IMR-90 (cell line): Measurements from ENCODE around the gene CLEC3B. TPM values are rescaled to one million over a fixed set of nuclear protein-coding genes. Genes with fewer than 3 reads are reported as not detected.
A peak's percentile ranks its signal among the peaks of the same experiment; 100 is the strongest.

ENCODE experiments used
- CEBPB ChIP-seq: IDR thresholded peaks from 2 replicates; pipeline ENCODE4 v1.6.1; 2012; ENCODE audit warnings: low read depth, low read length, improper control_type of control experiment
- CTCF ChIP-seq: conservative IDR thresholded peaks from 2 replicates; pipeline ENCODE4 v1.5.1; 2012; ENCODE audit warnings: mild to moderate bottlenecking, low read depth, low read length, improper control_type of control experiment
- MAZ ChIP-seq: IDR thresholded peaks from 2 replicates; pipeline ENCODE4 v1.6.1; 2012; ENCODE audit warnings: low read depth, mild to moderate bottlenecking, low read length, improper control_type of control experiment, moderate library complexity, borderline replicate concordance
- microRNA-seq, 2 experiments: library from miRNA; stranded (forward) in 1 of 2; unstranded in 1 of 2; fragments of 10-50 nt in 1 of 2; fragments of <30 nt in 1 of 2; gene quantifications in 1 of 2; microRNA quantifications in 1 of 2; one replicate each; pipeline versions ENCODE3 to v1.1.0; 2013 to 2020; ENCODE audit not compliant: insufficient read depth in 1 of 2, insufficient read length in 1 of 2, unreplicated experiment in 1 of 2
- polyA plus RNA-seq, 3 experiments: library from polyadenylated mRNA; depleted of rRNA; stranded (reverse); fragments of >200 nt; gene quantifications; 2 replicates each; pipeline ENCODE4 v1.2.3, GENCODE V29; 2012; ENCODE audit warnings: low replicate concordance in 1 of 3
- small RNA-seq, 5 experiments: library from RNA; depleted of rRNA; stranded (forward); fragments of <200 nt; gene quantifications; one replicate each; pipeline ENCODE3, GENCODE V24; 2012
- total RNA-seq: library from RNA; depleted of rRNA; stranded (reverse); fragments of >200 nt; gene quantifications from 2 replicates; pipeline ENCODE4 v1.2.3, GENCODE V29; 2012; rRNA removed

The CLEC3B gene
- total and polyA plus RNA-seq, 2 of the 4 experiments (the other 2 are of a cell fraction), result 3.6 to 13.2 TPM

- TF ChIP-seq CTCF (no peak), MAZ (no peak), CEBPB (peak; percentile 88)
Observed at GRCh38 chr3:45084820-45085816, 59.0 kb downstream of the CLEC3B start (continued).

Small RNAs within 50 kb of the gene (microRNA-seq; reads per million reads assigned to microRNA genes)
- gene RNU5B-3P (ENCODE audit: insufficient read depth, insufficient read length), result not detected

Small RNAs within 50 kb of the gene (small RNA-seq; reads per million reads assigned to genes)
- 0 to 0.60 (median 0) reads per million in 5 experiments for gene RNU5B-3P

Other genes with a start within 250 kb of the CLEC3B start
- gene TMEM42, start 164.4 kb upstream of the CLEC3B start, total RNA-seq, result 10.3 and 13.1 TPM in 2 replicates
- 23.7 and 24.7 TPM in 2 replicates for gene TMEM42, start 164.4 kb upstream of the CLEC3B start, polyA plus RNA-seq (2012; rRNA removed)
- under 0.01 TPM in 1 of 2 replicates, not detected in the other for gene TGM4, start 151.7 kb upstream of the CLEC3B start, total RNA-seq
- gene TGM4, start 151.7 kb upstream of the CLEC3B start, polyA plus RNA-seq (2012; rRNA removed), result 0.03 and 0.10 TPM in 2 replicates
- gene ZDHHC3, start 50.1 kb upstream of the CLEC3B start, total RNA-seq, result 57.2 and 57.7 TPM in 2 replicates
- 58.0 and 59.6 TPM in 2 replicates for gene ZDHHC3, start 50.1 kb upstream of the CLEC3B start, polyA plus RNA-seq (2012; rRNA removed)
- 62.2 and 96.9 TPM in 2 replicates for gene EXOSC7, start 50.1 kb upstream of the CLEC3B start, total RNA-seq
- gene EXOSC7, start 50.1 kb upstream of the CLEC3B start, polyA plus RNA-seq (2012; rRNA removed), result 52.8 and 61.6 TPM in 2 replicates
- gene CDCP1, start 120.1 kb downstream of the CLEC3B start, total RNA-seq, result 2.5 TPM in 2 replicates
- 3.1 and 3.8 TPM in 2 replicates for gene CDCP1, start 120.1 kb downstream of the CLEC3B start, polyA plus RNA-seq (2012; rRNA removed)
- gene TMEM158, start 200.0 kb downstream of the CLEC3B start, total RNA-seq, result 1.6 and 3.3 TPM in 2 replicates
- 16.4 and 23.3 TPM in 2 replicates for gene TMEM158, start 200.0 kb downstream of the CLEC3B start, polyA plus RNA-seq (2012; rRNA removed)